GM18505 (cell line): ENCODE measurements around the gene ARL14EP.

Experiments
- ATAC-seq: cut with Tn5 transposase; IDR thresholded peaks from one replicate; pipeline ENCODE4 v1.9.1; 2021; ENCODE audit not compliant: unreplicated experiment
- POLR2A ChIP-seq: IDR thresholded peaks from 4 replicates; pipeline ENCODE4 v1.6.1; 2011; ENCODE audit warnings: borderline replicate concordance; ENCODE audit not compliant: insufficient read depth, insufficient read length; ENCODE audit errors: extremely low read depth

Gene ARL14EP

GRCh38 chr11:30348035-30348434 is 25.1 kb downstream of the ARL14EP start:
- no peak for ATAC-seq
- TF ChIP-seq POLR2A, result no peak

- no peak for TF ChIP-seq POLR2A
- no peak for ATAC-seq
These were observed 27.0 kb downstream of the ARL14EP start for GRCh38 chr11:30349885-30350284.

DNA sequence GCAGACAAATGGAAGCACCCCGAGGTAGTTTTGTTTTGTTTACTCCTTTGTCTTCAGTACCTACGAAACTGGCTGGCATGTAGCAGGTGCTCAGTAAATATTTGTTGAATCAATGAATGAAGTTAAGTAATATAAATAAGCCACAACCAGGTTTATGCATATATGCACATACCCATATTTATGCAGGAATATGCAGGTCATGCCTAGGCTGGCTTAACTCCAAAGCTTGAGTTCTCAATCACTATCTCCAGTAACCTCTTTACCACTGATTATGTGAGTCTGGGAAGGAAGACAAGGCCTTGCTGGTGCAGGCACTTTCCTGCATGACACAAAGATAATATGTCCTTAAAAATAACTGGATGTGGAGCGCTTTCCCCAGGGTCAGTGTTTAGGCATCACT is 27.5 kb downstream of the ARL14EP start:
- TF ChIP-seq POLR2A, result no peak
- no peak for ATAC-seq

DNA sequence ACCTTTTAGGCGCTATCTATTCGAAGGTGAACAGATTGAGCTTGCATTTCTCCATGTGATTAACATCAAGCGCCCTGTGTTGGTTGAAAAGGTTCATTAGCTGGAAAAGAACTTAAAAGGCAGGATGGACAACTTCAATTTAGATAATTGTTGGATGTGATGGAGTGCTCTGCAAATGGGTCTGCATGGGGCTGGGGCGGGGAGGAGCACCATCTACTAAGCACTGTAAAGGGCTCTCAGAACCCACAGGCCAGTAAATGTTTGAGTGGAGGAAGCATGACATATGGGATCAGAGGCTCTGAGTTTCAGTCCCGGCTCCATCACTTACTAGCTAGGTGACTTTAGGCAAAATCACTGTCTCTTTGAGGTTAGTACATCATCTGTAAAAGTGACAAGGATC is 28.2 kb downstream of the ARL14EP start:
- ATAC-seq, result no peak
- TF ChIP-seq POLR2A, result no peak

- TF ChIP-seq POLR2A, result no peak
- no peak for ATAC-seq
These were observed 33.5 kb downstream of the ARL14EP start for GRCh38 chr11:30356391-30356790.

- ATAC-seq, result no peak
- TF ChIP-seq POLR2A, result no peak
These were observed 35.0 kb downstream of the ARL14EP start for GRCh38 chr11:30357872-30358271.

DNA sequence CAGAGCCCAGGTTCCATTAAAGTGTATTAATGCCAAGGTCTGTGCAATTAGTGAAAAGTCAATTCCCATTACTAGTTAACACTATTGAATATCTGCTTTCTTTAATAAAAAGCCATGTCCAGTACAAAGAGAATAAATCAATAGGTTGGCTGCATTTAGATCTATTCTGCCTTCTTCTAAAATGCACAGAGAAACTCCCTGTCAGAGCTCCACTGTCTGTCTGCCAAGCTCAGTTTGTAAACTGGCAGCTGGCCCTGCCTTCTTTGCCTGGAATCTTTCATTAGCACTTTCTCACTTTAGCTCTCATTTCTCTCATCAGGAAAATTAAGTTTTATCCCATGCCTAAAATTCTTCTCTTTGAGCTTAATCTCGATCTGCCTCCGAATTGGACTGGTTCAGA is 35.6 kb downstream of the ARL14EP start:
- ATAC-seq, result no peak
- no peak for TF ChIP-seq POLR2A

DNA sequence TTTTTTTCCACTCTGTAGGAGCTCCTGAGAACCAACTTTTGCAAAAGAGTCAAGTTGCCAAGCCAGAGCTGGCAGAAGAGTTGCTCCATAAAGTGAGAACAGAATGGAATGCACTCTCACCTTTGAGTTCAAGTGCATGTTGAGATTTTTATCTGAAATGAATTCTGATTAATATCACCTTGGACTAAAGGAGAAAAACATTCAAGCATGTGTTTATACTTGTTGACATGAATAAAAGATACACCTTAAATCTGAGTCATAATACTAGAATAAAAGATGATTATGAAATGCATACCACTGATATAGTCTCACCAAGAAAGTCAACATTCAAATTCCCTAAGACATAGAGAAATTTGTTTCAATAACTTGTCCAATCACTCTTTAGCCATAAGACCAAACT is 37.8 kb downstream of the ARL14EP start:
- TF ChIP-seq POLR2A, result no peak
- no peak for ATAC-seq

- no peak for ATAC-seq
- no peak for TF ChIP-seq POLR2A
These were observed 41.4 kb downstream of the ARL14EP start for GRCh38 chr11:30364139-30364836.

DNA sequence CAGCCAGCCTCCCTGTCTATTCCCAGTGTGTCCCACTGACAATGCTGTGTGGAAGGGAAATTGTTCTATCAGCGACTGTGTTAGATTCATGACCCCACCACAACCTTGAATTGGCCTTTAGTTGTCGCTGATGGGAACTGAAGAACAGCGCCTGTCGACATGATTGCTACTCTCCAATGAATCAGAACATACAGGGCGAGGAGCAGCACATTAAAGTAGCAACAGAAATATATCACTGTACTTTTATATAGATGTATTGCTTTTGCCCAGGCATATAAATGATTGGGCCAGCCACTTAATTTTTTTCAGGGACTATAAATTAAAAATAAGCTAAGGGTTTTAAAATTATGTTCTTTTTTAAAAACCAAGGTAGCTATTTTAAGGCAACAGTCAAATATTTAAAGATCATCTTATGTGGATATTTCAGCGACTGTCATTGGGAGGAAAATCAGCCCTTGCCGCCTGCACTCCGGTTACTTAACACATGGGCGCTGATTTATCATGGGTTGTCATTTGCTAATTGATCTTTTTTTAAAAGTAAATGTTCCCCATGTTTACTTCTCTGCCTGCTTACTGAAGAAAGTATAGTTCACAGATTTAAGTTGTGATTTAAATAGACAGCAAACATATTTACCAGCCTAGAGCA is 42.1 kb downstream of the ARL14EP start:
- no peak for TF ChIP-seq POLR2A
- no peak for ATAC-seq

DNA sequence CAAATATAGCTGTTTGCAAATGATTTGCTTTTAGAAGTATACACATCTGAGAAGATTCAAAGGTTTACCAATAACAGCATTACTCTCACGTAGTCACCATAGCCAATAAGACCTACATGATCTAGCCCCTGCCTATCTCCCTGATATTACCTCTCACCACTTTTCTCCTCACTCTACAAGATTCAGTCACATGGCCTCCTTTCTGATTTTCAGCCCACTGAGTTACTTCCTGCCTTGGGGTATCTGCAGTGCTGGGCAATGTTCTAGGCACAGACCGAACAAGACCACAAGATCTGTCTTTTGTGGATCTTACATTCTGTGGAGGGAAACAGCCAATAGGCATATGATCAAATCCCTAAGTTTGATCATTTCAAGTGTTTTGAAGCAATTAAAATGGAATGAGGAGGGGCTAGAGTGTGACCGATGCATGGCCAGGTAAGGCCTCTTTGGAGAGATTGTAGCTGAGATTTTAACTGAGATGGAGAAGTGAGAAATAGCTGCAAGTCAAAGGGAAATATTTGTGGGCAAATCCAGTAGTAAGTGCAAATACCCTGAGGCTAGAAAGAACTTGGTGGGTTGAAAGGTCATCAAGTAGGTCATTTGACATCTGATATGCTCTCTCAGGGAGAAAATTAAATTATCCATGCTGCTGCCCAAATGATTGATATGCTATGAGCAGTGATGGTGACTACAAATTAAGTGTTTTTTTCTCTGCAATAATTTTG is 43.1 kb downstream of the ARL14EP start:
- no peak for ATAC-seq
- TF ChIP-seq POLR2A, result no peak

DNA sequence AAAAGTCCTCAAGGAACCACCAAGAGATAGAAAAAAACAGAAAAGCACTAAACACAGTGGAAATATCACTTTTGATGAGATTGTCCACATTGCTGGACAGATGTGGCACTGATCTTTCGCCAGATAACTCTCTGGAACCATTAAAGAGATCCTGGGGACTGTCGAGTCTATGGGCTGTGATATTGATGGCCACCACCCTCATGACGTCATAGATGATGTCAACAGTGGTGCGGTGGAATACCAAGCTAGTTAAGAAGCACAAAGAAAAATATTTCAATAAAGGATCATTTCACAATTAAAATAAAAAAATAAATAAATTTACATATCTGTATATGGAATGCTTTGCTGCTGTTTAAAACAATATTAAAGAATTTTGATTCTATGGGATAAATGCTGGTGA is 45.5 kb downstream of the ARL14EP start:
- TF ChIP-seq POLR2A, result no peak
- ATAC-seq, result no peak

GRCh38 chr11:30370164-30370563 is 47.3 kb downstream of the ARL14EP start:
- ATAC-seq, result no peak
- no peak for TF ChIP-seq POLR2A

DNA sequence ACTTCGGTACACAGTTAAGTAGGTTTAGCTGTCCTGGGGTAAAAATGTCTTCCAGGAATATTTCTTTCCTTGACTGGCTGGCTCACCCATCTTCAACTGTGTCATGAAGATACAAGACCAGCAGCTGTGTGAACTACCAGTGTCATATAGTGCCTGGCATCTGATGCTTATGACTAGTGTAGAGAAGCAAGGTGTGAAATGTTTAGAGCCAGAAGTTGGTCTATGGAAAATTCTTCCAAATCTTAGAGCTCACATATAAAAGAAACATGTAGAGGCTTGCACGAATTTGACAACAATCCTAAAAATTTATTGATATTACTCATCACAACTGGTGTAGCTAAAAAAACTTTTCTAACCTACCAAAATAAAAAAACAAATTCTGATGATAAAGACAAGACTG is 54.4 kb downstream of the ARL14EP start:
- no peak for ATAC-seq
- TF ChIP-seq POLR2A, result no peak
